Heart left ventricle (tissue), 16 donors: ENCODE measurements around the gene HS3ST1. TPM values are rescaled to one million over a fixed set of nuclear protein-coding genes. Genes with fewer than 3 reads are reported as not detected.

Experiments used
- ATAC-seq, 4 donors: fragments of 200-7000 bp; cut with Tn5 transposase; one replicate each; pipeline ENCODE4 v1.9.1; 2020 to 2022; ENCODE audit warnings: moderate library complexity in 4 of 4, mild to moderate bottlenecking in 3 of 4, moderate number of reproducible peaks in 1 of 4
- DNase-seq, 5 donors: peaks; one replicate each; pipeline ENCODE4 v3.0.0-alpha.2; 2020
- H3K27ac ChIP-seq, 12 donors: fragments of 200-600 bp; sonication (generic) in 4 of 12; one replicate each; pipeline versions ENCODE4 v1.5.0 to v1.8.0; 2016 to 2022; ENCODE audit warnings: mild to moderate bottlenecking in 2 of 12
- H3K27me3 ChIP-seq, 9 donors: fragments of 200-600 bp; sonication (generic) in 2 of 9; one replicate each; pipeline versions ENCODE4 v1.5.1 to v1.8.0; 2016 to 2022; ENCODE audit warnings: mild to moderate bottlenecking in 3 of 9
- H3K36me3 ChIP-seq, 9 donors: fragments of 200-600 bp; sonication (generic) in 2 of 9; one replicate each; pipeline versions ENCODE4 v1.5.0 to v1.8.0; 2018 to 2022; ENCODE audit warnings: mild to moderate bottlenecking in 2 of 9
- H3K4me1 ChIP-seq, 12 donors: fragments of 200-600 bp; sonication (generic) in 4 of 12; one replicate each; pipeline versions ENCODE4 v1.5.0 to v1.8.0; 2016 to 2022; ENCODE audit warnings: mild to moderate bottlenecking in 3 of 12
- H3K4me3 ChIP-seq, 12 donors: fragments of 200-600 bp; sonication (generic) in 4 of 12; one replicate each; pipeline versions ENCODE4 v1.5.0 to v1.8.0; 2017 to 2022; ENCODE audit warnings: mild to moderate bottlenecking in 9 of 12, moderate library complexity in 4 of 12
- H3K9me3 ChIP-seq, 12 donors: fragments of 200-600 bp; sonication (generic) in 4 of 12; one replicate each; pipeline versions ENCODE4 v1.5.0 to v1.8.0; 2016 to 2022; ENCODE audit warnings: mild to moderate bottlenecking in 1 of 12
- POLR2A ChIP-seq, 2 donors: fragments of 450-650 bp; IDR thresholded peaks; one replicate each; pipeline ENCODE4 v1.6.1; 2017; ENCODE audit warnings: antibody characterized with exemption in 2 of 2, mild to moderate bottlenecking in 2 of 2, moderate library complexity in 2 of 2
- WGBS, 4 donors: extraction: QIAGEN DNeasy Blood & Tissue Kit in 2 of 4; methylation state at CpG; one replicate each; pipeline versions ENCODE4 v1.1.5 to v1.1.7; 2013 to 2018; 5-methylcytosine and 5-hydroxymethylcytosine counted together
- intact Hi-C, 10 donors: fragments of 100-400 bp; cut with DNase I; formaldehyde crosslinking; loops; one replicate each; pipeline versions ENCODE4 v1.11.1 to v1.14.2; 2022
- polyA plus RNA-seq, 2 donors: library from polyadenylated mRNA; stranded (reverse); fragments of 200-250 nt; gene quantifications; one replicate each; pipeline ENCODE4 v1.2.3, GENCODE V29; 2013
- total RNA-seq, 9 donors: library from RNA; depleted of rRNA in 2 of 9; stranded (reverse); fragments of >200 nt in 2 of 9; fragmentation: NEBNext Ultra II Directional in 3 of 9; extraction: Animal tissue kit (Norgen Biotek cat#: 25700) in 3 of 9; gene quantifications; one replicate each; pipeline versions ENCODE4 v1.1.0 to v1.2.4, GENCODE V29; 2016 to 2023
- TF ChIP-seq, protein P1 (sequence below), 12 donors: fragments of 200-600 bp; sonication (generic) in 4 of 12; IDR thresholded peaks; one replicate each; pipeline versions ENCODE4 v1.5.0 to v1.8.0; 2018 to 2022; ENCODE audit warnings: antibody characterized with exemption in 12 of 12, mild to moderate bottlenecking in 5 of 12
- donor health status: ischemic (EF 13 %, LVEDD 7.1; RV severe dilation, severe dysfunction).
- donor health status: healthy with polysubstance abuse.
- donor health status: DM: no; HTN: yes; CAD: no.
- donor health status: DM: no; HTN: no; CAD: no.
- donor health status: ischemic (EF 25% LVEDD 6.9; RV normal size, moderate dysfunction).
- donor health status: ischemic (EF 25% LVEDD 5.7; RV mildly dilated, moderate dysfunction).
- donor health status: healthy.
- donor health status: DM: yes; HTN: yes; CAD: no.
- donor health status: ischemic (EF 35%, LVEDD 5.7; RV mildly dilated, moderate dysfunction).
- donor health status: nonischemic (EF 11% LVEDD 7.7; RV severe dilation, severe dysfunction).
- donor health status: DM: yes; HTN: yes; CAD: no.
- donor health status: PGD.
- donor health status: ischemic (EF 29% LVEDD 5.4; RV normal size, mild dysfunction).
- donor health status: nonischemic (EF 23%, LVEDD 6.1; RV moderate dilation, normal function).

Gene HS3ST1
- total and polyA plus RNA-seq, 11 donors = 0.30 to 2.5 (median 1.1) TPM

DNA sequence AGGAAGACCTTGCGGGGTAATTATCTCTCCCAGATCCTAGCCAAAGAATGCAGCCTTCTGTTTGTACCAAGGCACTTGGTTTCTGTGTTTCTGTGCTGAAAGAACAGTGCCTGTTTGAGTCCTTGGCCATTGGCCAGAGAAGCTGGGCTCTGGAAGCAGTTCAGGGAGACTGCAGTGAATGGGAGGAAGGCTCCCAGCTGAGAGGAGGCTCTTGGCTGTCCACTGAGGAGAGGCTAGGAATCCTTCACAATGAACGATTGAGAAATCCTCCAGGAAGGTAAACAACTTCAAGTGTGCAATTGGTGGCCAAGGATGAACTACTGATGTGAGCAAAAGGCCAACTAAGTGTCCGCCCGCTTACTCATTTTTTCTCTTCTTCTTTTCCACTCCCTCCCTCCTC lies 61.3 kb downstream of the HS3ST1 start:
- intact Hi-C loops = no loop called here
- WGBS, 4 donors = 18 to 40% (median 31%) methylated on average over 4 of the region's 4 CpGs
- peaks cover 0 to 26% (median 12%) of the 10 kb centered on the region in 9 donors for H3K27me3 ChIP-seq
- H3K36me3 ChIP-seq = no peaks in the 10 kb centered on the region
- peak in 3 of 4 donors; percentile 73 to 79 (median 79) for ATAC-seq
- H3K4me1 ChIP-seq = peaks cover 0 to 10% (median 0%) of the 10 kb centered on the region in 12 donors
- H3K4me3 ChIP-seq = no peak overlapping the region
- no peak overlapping the region for H3K27ac ChIP-seq
- TF ChIP-seq, protein P1, sequence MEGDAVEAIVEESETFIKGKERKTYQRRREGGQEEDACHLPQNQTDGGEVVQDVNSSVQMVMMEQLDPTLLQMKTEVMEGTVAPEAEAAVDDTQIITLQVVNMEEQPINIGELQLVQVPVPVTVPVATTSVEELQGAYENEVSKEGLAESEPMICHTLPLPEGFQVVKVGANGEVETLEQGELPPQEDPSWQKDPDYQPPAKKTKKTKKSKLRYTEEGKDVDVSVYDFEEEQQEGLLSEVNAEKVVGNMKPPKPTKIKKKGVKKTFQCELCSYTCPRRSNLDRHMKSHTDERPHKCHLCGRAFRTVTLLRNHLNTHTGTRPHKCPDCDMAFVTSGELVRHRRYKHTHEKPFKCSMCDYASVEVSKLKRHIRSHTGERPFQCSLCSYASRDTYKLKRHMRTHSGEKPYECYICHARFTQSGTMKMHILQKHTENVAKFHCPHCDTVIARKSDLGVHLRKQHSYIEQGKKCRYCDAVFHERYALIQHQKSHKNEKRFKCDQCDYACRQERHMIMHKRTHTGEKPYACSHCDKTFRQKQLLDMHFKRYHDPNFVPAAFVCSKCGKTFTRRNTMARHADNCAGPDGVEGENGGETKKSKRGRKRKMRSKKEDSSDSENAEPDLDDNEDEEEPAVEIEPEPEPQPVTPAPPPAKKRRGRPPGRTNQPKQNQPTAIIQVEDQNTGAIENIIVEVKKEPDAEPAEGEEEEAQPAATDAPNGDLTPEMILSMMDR (IDR thresholded peaks at IDR 0.05) = no peak
- TF ChIP-seq POLR2A (IDR thresholded peaks at IDR 0.05) = no peak
- DNase-seq = peak; percentile 49 to 74 (median 64)
- no peaks in the 10 kb centered on the region for H3K9me3 ChIP-seq

GRCh38 chr4:11366859-11367258 lies 61.8 kb downstream of the HS3ST1 start:
- TF ChIP-seq POLR2A (IDR thresholded peaks at IDR 0.05) = no peak
- TF ChIP-seq, protein P1 (IDR thresholded peaks at IDR 0.05) = no peak
- Histone ChIP-seq H3K4me1 (peaks cover 0 to 10% (median 0%) of the 10 kb centered on the region in 12 donors), H3K4me3 (no peak overlapping the region), H3K9me3 (no peaks in the 10 kb centered on the region), H3K27ac (no peak overlapping the region), H3K27me3 (peaks cover 0 to 26% (median 12%) of the 10 kb centered on the region in 9 donors), H3K36me3 (no peaks in the 10 kb centered on the region)
- ATAC-seq = no peak
- no peak for DNase-seq
- intact Hi-C loops = no loop called here

GRCh38 chr4:11365039-11365438 lies 63.7 kb downstream of the HS3ST1 start:
- peaks cover 0 to 10% (median 0%) of the 10 kb centered on the region in 12 donors for H3K4me1 ChIP-seq
- no peaks in the 10 kb centered on the region for H3K36me3 ChIP-seq
- H3K27me3 ChIP-seq = peaks cover 0 to 26% (median 12%) of the 10 kb centered on the region in 9 donors
- no peak overlapping the region for H3K4me3 ChIP-seq
- DNase-seq (no peak), ATAC-seq (no peak)
- intact Hi-C loops = no loop called here
- no peaks in the 10 kb centered on the region for H3K9me3 ChIP-seq
- TF ChIP-seq, protein P1 (IDR thresholded peaks at IDR 0.05) = no peak
- no peak overlapping the region for H3K27ac ChIP-seq

DNA sequence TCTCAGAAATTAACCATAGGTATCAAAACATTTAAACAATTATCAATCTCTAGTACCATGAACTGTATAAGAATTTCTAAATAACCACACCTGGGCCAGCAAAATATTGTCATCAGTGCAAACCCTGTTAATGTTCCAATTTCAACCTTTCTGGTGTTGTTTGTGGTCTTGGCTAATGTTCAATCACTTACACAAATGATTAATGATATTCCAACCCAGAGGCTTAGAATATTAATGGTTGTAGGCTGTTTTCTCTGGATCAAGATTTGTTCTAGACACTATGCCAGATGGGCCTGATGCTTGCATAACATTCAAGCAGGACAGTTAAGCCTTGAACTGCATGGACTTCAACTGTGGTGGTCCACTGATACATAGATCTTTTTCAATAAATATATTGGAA lies 69.1 kb downstream of the HS3ST1 start:
- no peak for DNase-seq
- ATAC-seq = no peak
- Histone ChIP-seq H3K9me3 (no peaks in the 10 kb centered on the region), H3K27me3 (peaks cover 0 to 4% (median 0%) of the 10 kb centered on the region in 9 donors), H3K4me1 (no peaks in the 10 kb centered on the region), H3K4me3 (no peak overlapping the region), H3K27ac (no peak overlapping the region), H3K36me3 (no peaks in the 10 kb centered on the region)
- TF ChIP-seq, protein P1 (IDR thresholded peaks at IDR 0.05) = no peak
- no peak for TF ChIP-seq POLR2A (IDR thresholded peaks at IDR 0.05)
- intact Hi-C loops = loop anchor here in 1 of 10 donors (5.0 kb wide), 1 partner anchor 108 kb away; no protein-coding TSS in a partner anchor
